H7 (cell line): Measurements from ENCODE around the gene RTL5. TPM values are rescaled to one million over a fixed set of nuclear protein-coding genes. Genes with fewer than 3 reads are reported as not detected.
A peak's percentile ranks its signal among the peaks of the same experiment; 100 is the strongest.

Experiments used
- DNase-seq: peaks from one replicate; pipeline ENCODE4 v3.0.0; 2012
- H3K27me3 ChIP-seq: 2 replicates; pipeline ENCODE4 v1.6.0; 2011; ENCODE audit warnings: mild to moderate bottlenecking, low read length; ENCODE audit not compliant: control insufficient read depth, insufficient read depth
- H3K36me3 ChIP-seq: replicated peaks from 2 replicates; pipeline ENCODE4 v1.5.1; 2011; ENCODE audit warnings: low read length; ENCODE audit not compliant: control insufficient read depth, insufficient read depth
- H3K4me3 ChIP-seq: 2 replicates; pipeline ENCODE4 v1.5.1; 2011; ENCODE audit warnings: low read depth, mild to moderate bottlenecking, control low read depth, low read length, moderate library complexity; ENCODE audit not compliant: insufficient read depth
- total RNA-seq: library from RNA; depleted of rRNA; stranded (reverse); fragments of >200 nt; shearing (Covaris generic); gene quantifications from 2 replicates; pipeline ENCODE4 v1.2.3, GENCODE V29; 2014

Gene RTL5
- total RNA-seq, 1 experiment from 2014 or later, result 1.5 TPM

- no peak overlapping the region for H3K4me3 ChIP-seq
- H3K27me3 ChIP-seq, result no peaks in the 10 kb centered on the region
- no peak for DNase-seq
- no peaks in the 10 kb centered on the region for H3K36me3 ChIP-seq
These were observed 23.0 kb downstream of the RTL5 start for GRCh38 chrX:72108666-72109065.

GRCh38 chrX:72107841-72108595 is 23.7 kb downstream of the RTL5 start:
- Histone ChIP-seq H3K36me3 (no peaks in the 10 kb centered on the region), H3K27me3 (no peaks in the 10 kb centered on the region), H3K4me3 (no peak overlapping the region)
- no peak for DNase-seq

DNA sequence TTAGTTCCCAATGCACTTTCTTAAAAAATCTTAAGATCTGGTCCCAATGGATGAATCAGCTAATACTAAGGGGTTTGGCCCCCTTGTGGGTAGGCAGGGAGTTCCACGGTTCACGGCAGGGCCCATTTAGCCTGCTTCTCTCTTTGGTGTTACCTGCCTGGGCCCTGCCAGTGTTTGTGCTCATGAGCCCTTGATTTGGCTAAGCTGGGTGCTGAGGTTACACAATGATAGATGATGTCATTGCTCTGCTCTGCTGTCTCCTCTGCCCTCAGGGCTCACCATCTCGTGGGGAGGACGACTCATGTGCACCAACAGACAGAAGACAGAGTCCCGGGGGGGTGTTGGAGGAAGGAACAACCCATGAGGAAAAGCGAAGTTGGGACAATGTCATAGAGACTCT is 24.4 kb downstream of the RTL5 start:
- Histone ChIP-seq H3K27me3 (no peaks in the 10 kb centered on the region), H3K4me3 (no peak overlapping the region), H3K36me3 (no peaks in the 10 kb centered on the region)
- no peak for DNase-seq

- no peaks in the 10 kb centered on the region for H3K27me3 ChIP-seq
- DNase-seq, result no peak
- H3K36me3 ChIP-seq, result no peaks in the 10 kb centered on the region
- no peak overlapping the region for H3K4me3 ChIP-seq
These were observed 26.3 kb downstream of the RTL5 start for GRCh38 chrX:72105436-72105835.

GRCh38 chrX:72102760-72103159 is 29.0 kb downstream of the RTL5 start:
- H3K36me3 ChIP-seq, result no peaks in the 10 kb centered on the region
- no peak overlapping the region for H3K4me3 ChIP-seq
- no peak for DNase-seq
- H3K27me3 ChIP-seq, result no peaks in the 10 kb centered on the region

- H3K36me3 ChIP-seq, result no peaks in the 10 kb centered on the region
These were observed 29.6 kb downstream of the RTL5 start for GRCh38 chrX:72102126-72102525.

GRCh38 chrX:72101597-72102037 is 30.1 kb downstream of the RTL5 start:
- Histone ChIP-seq H3K27me3 (no peaks in the 10 kb centered on the region), H3K4me3 (no peak overlapping the region), H3K36me3 (no peaks in the 10 kb centered on the region)
- DNase-seq, result peak; percentile 63

More at GRCh38 chrX:72102126-72102525, 29.6 kb downstream of the RTL5 start:
- DNase-seq, result no peak
- no peaks in the 10 kb centered on the region for H3K27me3 ChIP-seq
- H3K4me3 ChIP-seq, result no peak overlapping the region

DNA sequence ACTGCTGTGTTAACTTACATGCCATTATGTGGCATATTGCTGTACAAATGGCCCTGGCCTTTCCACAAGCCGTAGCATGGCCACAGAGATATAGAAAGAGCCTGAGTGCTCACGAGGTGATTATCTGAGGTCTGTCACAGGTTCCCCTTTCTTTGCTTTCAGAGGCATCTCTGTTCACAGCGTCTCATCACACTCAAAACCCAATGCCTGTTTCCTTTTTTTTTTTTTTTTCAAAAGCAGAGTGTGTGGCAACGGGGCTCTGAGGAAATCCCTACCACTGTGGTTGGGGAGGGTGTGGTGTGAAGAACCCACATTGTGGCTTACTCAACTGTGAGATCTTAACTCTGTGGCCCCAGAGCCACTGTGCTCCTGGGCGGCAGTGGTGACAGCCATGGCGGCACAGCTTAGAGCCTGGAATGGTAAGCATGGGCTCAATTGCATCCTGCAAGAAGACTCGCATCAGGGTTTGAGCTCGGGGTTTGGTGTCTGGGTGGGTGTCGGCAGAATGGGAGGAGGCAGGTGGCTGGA is 30.8 kb downstream of the RTL5 start:
- Histone ChIP-seq H3K27me3 (no peaks in the 10 kb centered on the region), H3K36me3 (no peaks in the 10 kb centered on the region), H3K4me3 (no peak overlapping the region)
- DNase-seq, result no peak

DNA sequence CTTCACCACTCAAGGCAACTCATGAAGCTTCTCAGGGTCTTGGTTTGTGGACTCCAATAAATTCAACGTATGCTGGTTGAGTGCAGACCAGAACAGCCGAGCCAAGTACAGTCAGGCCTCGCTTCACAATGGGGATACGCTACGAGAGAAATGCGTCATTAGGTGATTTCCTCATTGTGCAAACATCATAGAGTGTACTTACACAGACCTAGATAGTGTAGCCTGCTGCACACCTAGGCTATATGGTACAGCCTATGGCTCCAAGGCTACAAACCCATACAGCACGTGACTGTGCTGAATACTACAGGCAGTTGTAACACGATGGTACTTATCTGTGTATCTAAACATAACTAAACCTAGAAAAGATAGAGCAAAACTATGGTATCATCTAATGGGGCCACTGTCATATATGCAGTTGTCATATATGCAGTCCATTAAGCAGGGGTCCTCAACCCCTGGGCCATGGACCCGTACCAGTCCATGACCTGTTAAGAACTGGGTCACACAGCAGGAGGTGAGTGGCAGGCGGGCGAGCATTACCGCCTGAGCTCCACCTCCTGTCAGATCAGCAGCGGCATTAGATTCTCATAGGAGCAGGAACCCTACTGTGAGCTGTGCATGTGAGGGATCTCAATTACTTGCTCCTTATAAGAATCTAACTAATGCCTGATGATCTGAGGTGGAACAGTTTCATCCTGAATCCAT is 31.5 kb downstream of the RTL5 start:
- Histone ChIP-seq H3K27me3 (no peaks in the 10 kb centered on the region), H3K36me3 (no peaks in the 10 kb centered on the region), H3K4me3 (no peak overlapping the region)
- DNase-seq, result no peak

DNA sequence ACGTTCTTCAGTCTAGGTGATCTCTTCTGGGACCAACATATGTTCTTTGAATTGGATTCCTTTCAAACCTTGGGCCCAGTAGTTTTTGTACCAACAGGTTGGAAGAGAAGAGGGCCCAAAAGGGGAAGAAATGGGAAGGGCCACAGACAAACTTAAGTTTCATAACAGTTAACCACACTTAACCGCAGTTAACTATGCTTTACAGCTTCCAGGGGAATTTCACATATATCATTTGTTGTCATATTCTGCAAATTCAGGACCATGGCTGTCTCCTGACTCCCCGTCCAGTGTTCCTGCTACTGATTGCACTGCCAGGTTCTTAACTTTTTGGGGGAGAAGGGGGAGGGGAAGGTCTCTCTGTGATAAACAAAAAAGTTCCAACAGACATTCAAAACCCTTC is 34.6 kb downstream of the RTL5 start:
- H3K4me3 ChIP-seq, result no peak overlapping the region
- H3K27me3 ChIP-seq, result no peaks in the 10 kb centered on the region
- DNase-seq, result no peak
- no peaks in the 10 kb centered on the region for H3K36me3 ChIP-seq

GRCh38 chrX:72095370-72095769 is 36.3 kb downstream of the RTL5 start:
- Histone ChIP-seq H3K27me3 (no peaks in the 10 kb centered on the region), H3K36me3 (no peaks in the 10 kb centered on the region), H3K4me3 (no peak overlapping the region)
- DNase-seq, result no peak

- Histone ChIP-seq H3K27me3 (no peaks in the 10 kb centered on the region), H3K36me3 (no peaks in the 10 kb centered on the region), H3K4me3 (no peak overlapping the region)
- peak; percentile 51 for DNase-seq
These were observed 36.8 kb downstream of the RTL5 start for GRCh38 chrX:72094894-72095293.

DNA sequence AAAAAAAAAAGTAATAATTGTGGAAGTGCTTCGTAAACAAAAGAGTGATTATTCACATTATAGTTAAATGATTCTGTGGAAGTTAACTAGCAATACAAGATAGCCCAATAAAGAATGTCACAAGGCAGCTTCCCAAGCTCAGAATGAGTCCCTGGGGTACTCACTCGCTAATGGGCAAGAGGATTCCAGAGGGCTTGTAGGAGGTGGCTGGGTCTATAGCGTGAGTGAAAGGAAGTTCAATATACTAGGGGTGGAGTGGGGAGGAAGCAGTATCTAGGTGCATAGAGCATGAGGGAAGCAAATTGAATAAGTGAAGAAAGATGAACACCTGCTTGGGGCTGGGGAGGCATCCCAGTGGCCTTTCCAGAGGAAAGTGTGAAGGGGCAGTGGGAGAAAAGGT is 42.5 kb downstream of the RTL5 start:
- Histone ChIP-seq H3K4me3 (no peak overlapping the region), H3K36me3 (no peaks in the 10 kb centered on the region), H3K27me3 (no peaks in the 10 kb centered on the region)
- no peak for DNase-seq

GRCh38 chrX:72088761-72089160 is 43.0 kb downstream of the RTL5 start:
- Histone ChIP-seq H3K4me3 (no peak overlapping the region), H3K27me3 (no peaks in the 10 kb centered on the region), H3K36me3 (no peaks in the 10 kb centered on the region)
- DNase-seq, result no peak

- H3K4me3 ChIP-seq, result no peak overlapping the region
- H3K27me3 ChIP-seq, result no peaks in the 10 kb centered on the region
- no peak for DNase-seq
- H3K36me3 ChIP-seq, result no peaks in the 10 kb centered on the region
These were observed 44.7 kb downstream of the RTL5 start for GRCh38 chrX:72086995-72087394.
